Activated naive CD8-positive, alpha-beta T cell (primary cell): ENCODE measurements around the gene DNMBP.
"Not testable (repeated sequence)": the region's sequence is repeated elsewhere in the genome, so short reads cannot be mapped to it uniquely, and the experiment has no call there.

Source experiments
- H3K27ac Mint-ChIP-seq: one replicate; pipeline ENCODE4 v1.8.0; 2021; ENCODE audit warnings: mixed read lengths
- H3K27me3 Mint-ChIP-seq: one replicate; pipeline ENCODE4 v1.8.0; 2021; ENCODE audit warnings: mixed read lengths
- H3K36me3 Mint-ChIP-seq: one replicate; pipeline ENCODE4 v1.8.0; 2021; ENCODE audit warnings: mixed read lengths
- H3K4me1 Mint-ChIP-seq: one replicate; pipeline ENCODE4 v1.8.0; 2021; ENCODE audit warnings: low read depth, mixed read lengths
- H3K4me3 Mint-ChIP-seq: one replicate; pipeline ENCODE4 v1.8.0; 2021; ENCODE audit warnings: mild to moderate bottlenecking, mixed read lengths
- H3K9me3 Mint-ChIP-seq: one replicate; pipeline ENCODE4 v1.8.0; 2021; ENCODE audit warnings: low read depth, mixed read lengths

The DNMBP gene

GRCh38 chr10:100007231-100008141, 2.3 kb downstream of the DNMBP start:
- Mint-ChIP-seq H3K4me3 (peak overlapping the region; percentile 21), H3K27me3 (no peaks in the 10 kb centered on the region), H3K4me1 (peaks cover 43% of the 10 kb centered on the region), H3K27ac (no peak overlapping the region), H3K36me3 (no peaks in the 10 kb centered on the region), H3K9me3 (no peaks in the 10 kb centered on the region)

GRCh38 chr10:100006243-100006886, 3.4 kb downstream of the DNMBP start:
- peak overlapping the region; percentile 57 for H3K4me3 Mint-ChIP-seq
- H3K36me3 Mint-ChIP-seq, result no peaks in the 10 kb centered on the region
- peaks cover 43% of the 10 kb centered on the region for H3K4me1 Mint-ChIP-seq
- H3K27ac Mint-ChIP-seq, result peak overlapping the region; percentile 58
- H3K27me3 Mint-ChIP-seq, result no peaks in the 10 kb centered on the region
- no peaks in the 10 kb centered on the region for H3K9me3 Mint-ChIP-seq

- Mint-ChIP-seq H3K27ac (no peak overlapping the region), H3K9me3 (no peaks in the 10 kb centered on the region), H3K36me3 (no peaks in the 10 kb centered on the region), H3K4me1 (peaks cover 35% of the 10 kb centered on the region), H3K4me3 (no peak overlapping the region), H3K27me3 (no peaks in the 10 kb centered on the region)
These were observed 4.8 kb downstream of the DNMBP start for GRCh38 chr10:100004805-100005510.

- H3K36me3 Mint-ChIP-seq, result peaks cover 8% of the 10 kb centered on the region
- no peaks in the 10 kb centered on the region for H3K9me3 Mint-ChIP-seq
- peaks cover 5% of the 10 kb centered on the region for H3K4me1 Mint-ChIP-seq
- H3K27me3 Mint-ChIP-seq, result no peaks in the 10 kb centered on the region
- no peak overlapping the region for H3K4me3 Mint-ChIP-seq
- H3K27ac Mint-ChIP-seq, result no peak overlapping the region
These were observed 9.6 kb downstream of the DNMBP start for GRCh38 chr10:100000109-100000644.

- H3K4me3 Mint-ChIP-seq, result no peak overlapping the region
- no peak overlapping the region for H3K27ac Mint-ChIP-seq
- peaks cover 8% of the 10 kb centered on the region for H3K4me1 Mint-ChIP-seq
- H3K9me3 Mint-ChIP-seq, result no peaks in the 10 kb centered on the region
- peaks cover 8% of the 10 kb centered on the region for H3K36me3 Mint-ChIP-seq
- H3K27me3 Mint-ChIP-seq, result no peaks in the 10 kb centered on the region
These were observed 10.2 kb downstream of the DNMBP start for GRCh38 chr10:99999319-100000108.

GRCh38 chr10:99998889-99999288, 10.9 kb downstream of the DNMBP start:
- Mint-ChIP-seq H3K9me3 (no peaks in the 10 kb centered on the region), H3K4me1 (peaks cover 15% of the 10 kb centered on the region), H3K27me3 (no peaks in the 10 kb centered on the region), H3K36me3 (peaks cover 8% of the 10 kb centered on the region), H3K27ac (no peak overlapping the region), H3K4me3 (no peak overlapping the region)

GRCh38 chr10:99996671-99997648, 12.8 kb downstream of the DNMBP start:
- H3K36me3 Mint-ChIP-seq, result peaks cover 8% of the 10 kb centered on the region
- H3K9me3 Mint-ChIP-seq, result no peaks in the 10 kb centered on the region
- no peak overlapping the region for H3K4me3 Mint-ChIP-seq
- no peaks in the 10 kb centered on the region for H3K27me3 Mint-ChIP-seq
- no peak overlapping the region for H3K27ac Mint-ChIP-seq
- H3K4me1 Mint-ChIP-seq, result peaks cover 21% of the 10 kb centered on the region

GRCh38 chr10:99995713-99996112, 14.0 kb downstream of the DNMBP start:
- Mint-ChIP-seq H3K27ac (peak overlapping the region; percentile 30), H3K4me1 (peaks cover 21% of the 10 kb centered on the region), H3K27me3 (no peaks in the 10 kb centered on the region), H3K4me3 (no peak overlapping the region), H3K36me3 (peaks cover 8% of the 10 kb centered on the region), H3K9me3 (no peaks in the 10 kb centered on the region)

- peaks cover 8% of the 10 kb centered on the region for H3K36me3 Mint-ChIP-seq
- no peaks in the 10 kb centered on the region for H3K9me3 Mint-ChIP-seq
- H3K4me3 Mint-ChIP-seq, result peak overlapping the region; percentile 9
- peak overlapping the region; percentile 30 for H3K27ac Mint-ChIP-seq
- no peaks in the 10 kb centered on the region for H3K27me3 Mint-ChIP-seq
- peaks cover 21% of the 10 kb centered on the region for H3K4me1 Mint-ChIP-seq
These were observed 14.5 kb downstream of the DNMBP start for GRCh38 chr10:99995269-99995668.

- no peak overlapping the region for H3K4me3 Mint-ChIP-seq
These were observed 14.9 kb downstream of the DNMBP start for GRCh38 chr10:99994801-99995200.

GRCh38 chr10:99993701-99994689, 15.8 kb downstream of the DNMBP start:
- H3K9me3 Mint-ChIP-seq, result no peaks in the 10 kb centered on the region
- H3K36me3 Mint-ChIP-seq, result peaks cover 8% of the 10 kb centered on the region
- peak overlapping the region; percentile 40 for H3K4me3 Mint-ChIP-seq

More at GRCh38 chr10:99994801-99995200, 14.9 kb downstream of the DNMBP start:
- Mint-ChIP-seq H3K9me3 (no peaks in the 10 kb centered on the region), H3K27ac (no peak overlapping the region), H3K27me3 (no peaks in the 10 kb centered on the region), H3K36me3 (peaks cover 8% of the 10 kb centered on the region), H3K4me1 (peaks cover 21% of the 10 kb centered on the region)

GRCh38 chr10:99985637-99986036, 24.1 kb downstream of the DNMBP start:
- not testable (repeated sequence) for H3K4me1 Mint-ChIP-seq, H3K4me3 Mint-ChIP-seq, H3K36me3 Mint-ChIP-seq, H3K27ac Mint-ChIP-seq, H3K27me3 Mint-ChIP-seq, H3K9me3 Mint-ChIP-seq

More at GRCh38 chr10:99993701-99994689, 15.8 kb downstream of the DNMBP start:
- H3K4me1 Mint-ChIP-seq, result peaks cover 21% of the 10 kb centered on the region
- H3K27ac Mint-ChIP-seq, result peak overlapping the region; percentile 29
- no peaks in the 10 kb centered on the region for H3K27me3 Mint-ChIP-seq
